Central memory CD8-positive, alpha-beta T cell (primary cell): ENCODE measurements around the gene BRINP3.

ENCODE experiments used
- ATAC-seq: fragments of 150-1000 bp; cut with Tn5 transposase; replicated peaks from 2 replicates; pipeline ENCODE4 v1.10.0; 2022; ENCODE audit warnings: mild to moderate bottlenecking, moderate FRiP score, moderate number of reproducible peaks; ENCODE audit not compliant: poor library complexity, severe bottlenecking; ENCODE audit errors: extremely low read depth
- DNase-seq, 2 donors: peaks; one replicate each; pipeline ENCODE4 v3.0.0; 2021; ENCODE audit warnings: low spot score in 2 of 2
- H3K27ac Mint-ChIP-seq: one replicate; pipeline ENCODE4 v1.8.0; 2022; ENCODE audit warnings: low read depth, mild to moderate bottlenecking, moderate library complexity, mixed read lengths
- H3K27me3 Mint-ChIP-seq: one replicate; pipeline ENCODE4 v1.8.0; 2022; ENCODE audit warnings: mixed read lengths
- H3K36me3 Mint-ChIP-seq: one replicate; pipeline ENCODE4 v1.8.0; 2022; ENCODE audit warnings: mild to moderate bottlenecking, moderate library complexity, mixed read lengths; ENCODE audit not compliant: insufficient read depth
- H3K4me1 Mint-ChIP-seq: one replicate; pipeline ENCODE4 v1.8.0; 2022; ENCODE audit warnings: mixed read lengths
- H3K4me3 Mint-ChIP-seq: one replicate; pipeline ENCODE4 v1.8.0; 2022; ENCODE audit warnings: mild to moderate bottlenecking, moderate library complexity, mixed read lengths
- H3K9me3 Mint-ChIP-seq: one replicate; pipeline ENCODE4 v1.8.0; 2022; ENCODE audit warnings: mixed read lengths

BRINP3 gene

DNA sequence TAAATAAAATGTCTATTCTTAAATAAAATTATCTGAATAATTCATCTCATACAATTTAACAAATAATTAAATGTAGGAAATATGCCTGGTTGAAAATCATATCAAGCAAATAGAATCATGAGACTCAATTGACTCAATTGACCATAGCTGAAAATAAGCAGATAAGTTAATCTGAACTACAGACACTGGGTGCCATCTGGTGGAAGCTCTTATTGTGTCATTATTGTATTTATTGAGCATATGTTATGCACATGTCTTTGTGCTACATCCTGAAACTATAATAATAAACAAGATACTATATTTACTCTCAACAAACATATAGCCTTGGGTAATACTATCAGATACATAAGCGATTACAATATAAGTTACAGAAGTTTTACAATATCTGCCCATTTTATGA lies 41.0 kb downstream of the BRINP3 start:
- H3K9me3 Mint-ChIP-seq: peaks cover 17% of the 10 kb centered on the region
- no peaks in the 10 kb centered on the region for H3K36me3 Mint-ChIP-seq
- H3K4me1 Mint-ChIP-seq: no peaks in the 10 kb centered on the region
- H3K4me3 Mint-ChIP-seq: no peak overlapping the region
- no peaks in the 10 kb centered on the region for H3K27me3 Mint-ChIP-seq
- no peak overlapping the region for H3K27ac Mint-ChIP-seq
- no peak for ATAC-seq
- DNase-seq: no peak

DNA sequence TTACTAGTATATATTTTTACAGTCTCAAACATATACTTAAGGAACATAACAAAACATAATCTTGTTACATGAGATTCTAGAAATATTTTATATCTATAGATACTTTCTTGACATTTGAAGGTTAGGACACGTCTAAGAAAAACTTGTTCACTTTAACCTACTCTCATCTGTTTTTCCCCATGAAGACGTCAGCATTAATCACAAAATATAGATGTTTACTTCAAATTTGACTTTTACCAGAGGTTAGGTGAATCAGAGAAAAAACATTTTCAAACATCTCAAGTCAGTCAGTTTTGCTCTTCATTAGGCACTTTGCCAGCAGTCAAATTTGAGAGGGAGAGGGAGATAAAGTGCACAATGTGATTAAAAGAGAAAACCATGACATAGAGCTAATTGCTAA lies 47.7 kb downstream of the BRINP3 start:
- ATAC-seq (no peak), DNase-seq (no peak)
- no peaks in the 10 kb centered on the region for H3K27me3 Mint-ChIP-seq
- H3K4me1 Mint-ChIP-seq: no peaks in the 10 kb centered on the region
- H3K27ac Mint-ChIP-seq: no peak overlapping the region
- H3K36me3 Mint-ChIP-seq: no peaks in the 10 kb centered on the region
- no peak overlapping the region for H3K4me3 Mint-ChIP-seq
- H3K9me3 Mint-ChIP-seq: peaks cover 14% of the 10 kb centered on the region

DNA sequence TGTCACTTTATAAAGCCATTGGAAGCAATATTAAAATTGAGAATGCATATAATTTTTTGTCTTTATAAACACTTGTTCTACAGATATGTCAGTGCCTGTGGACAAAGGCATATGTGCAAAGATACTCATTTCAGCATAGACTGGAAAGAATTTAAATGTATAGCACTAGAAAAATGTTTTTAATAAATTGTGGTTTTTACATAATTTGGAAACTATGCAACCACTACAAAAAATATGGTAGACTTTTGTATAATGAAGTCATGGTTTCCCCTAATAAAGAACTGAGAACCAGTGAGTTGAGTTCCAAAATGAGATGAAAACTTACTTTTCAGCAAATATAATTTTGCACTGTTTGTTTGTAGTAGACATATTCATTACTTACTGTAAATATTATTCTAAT lies 48.5 kb downstream of the BRINP3 start:
- Mint-ChIP-seq H3K27ac (no peak overlapping the region), H3K4me1 (no peaks in the 10 kb centered on the region)
- DNase-seq: no peak

DNA sequence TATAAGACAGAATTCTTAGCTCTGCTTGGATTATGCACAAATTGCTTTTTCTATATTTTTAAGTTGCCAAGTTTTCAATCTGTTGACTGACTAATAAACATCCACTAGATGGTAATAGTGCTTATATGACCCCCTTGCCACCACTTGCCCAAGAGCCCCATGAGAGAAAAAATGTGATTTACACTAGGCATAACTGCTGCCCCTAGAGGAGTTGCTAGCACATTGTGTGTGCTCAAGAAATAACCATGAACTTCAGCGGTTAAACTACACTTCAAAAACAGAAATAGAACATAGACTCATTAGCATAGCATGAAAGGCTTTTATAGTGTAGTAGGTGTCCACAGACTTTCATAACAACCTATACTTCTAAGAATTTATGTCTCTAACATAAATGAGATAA lies 61.4 kb downstream of the BRINP3 start:
- Mint-ChIP-seq H3K4me3 (no peak overlapping the region), H3K36me3 (no peaks in the 10 kb centered on the region), H3K9me3 (peaks cover 6% of the 10 kb centered on the region), H3K27ac (no peak overlapping the region), H3K27me3 (no peaks in the 10 kb centered on the region), H3K4me1 (no peaks in the 10 kb centered on the region)
- ATAC-seq (no peak), DNase-seq (no peak)

More for the DNA sequence above, 48.5 kb downstream of the BRINP3 start:
- ATAC-seq: no peak
- Mint-ChIP-seq H3K9me3 (peaks cover 19% of the 10 kb centered on the region), H3K36me3 (no peaks in the 10 kb centered on the region), H3K27me3 (no peaks in the 10 kb centered on the region), H3K4me3 (no peak overlapping the region)

DNA sequence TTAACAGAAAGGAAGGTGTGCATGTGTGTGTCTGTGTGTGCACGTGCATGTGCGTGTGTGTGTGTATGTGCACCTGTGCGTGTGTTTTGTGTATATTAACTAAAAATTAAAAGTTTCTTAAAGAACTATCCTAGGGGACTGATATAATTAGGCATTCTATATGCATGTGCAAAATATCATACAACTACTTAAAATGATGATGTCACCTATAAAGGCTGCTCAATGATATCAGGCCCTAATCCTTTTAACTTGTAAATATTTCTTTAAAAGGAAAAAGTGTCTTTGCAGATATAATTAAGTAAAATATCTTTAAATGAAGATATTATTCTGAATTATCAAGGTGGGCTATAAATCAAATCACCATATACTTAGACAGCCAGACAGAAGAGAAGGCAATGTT lies 64.5 kb downstream of the BRINP3 start:
- Mint-ChIP-seq H3K27me3 (no peaks in the 10 kb centered on the region), H3K9me3 (peaks cover 13% of the 10 kb centered on the region), H3K4me1 (no peaks in the 10 kb centered on the region), H3K27ac (no peak overlapping the region), H3K36me3 (no peaks in the 10 kb centered on the region), H3K4me3 (no peak overlapping the region)
- ATAC-seq: no peak
- DNase-seq: no peak

DNA sequence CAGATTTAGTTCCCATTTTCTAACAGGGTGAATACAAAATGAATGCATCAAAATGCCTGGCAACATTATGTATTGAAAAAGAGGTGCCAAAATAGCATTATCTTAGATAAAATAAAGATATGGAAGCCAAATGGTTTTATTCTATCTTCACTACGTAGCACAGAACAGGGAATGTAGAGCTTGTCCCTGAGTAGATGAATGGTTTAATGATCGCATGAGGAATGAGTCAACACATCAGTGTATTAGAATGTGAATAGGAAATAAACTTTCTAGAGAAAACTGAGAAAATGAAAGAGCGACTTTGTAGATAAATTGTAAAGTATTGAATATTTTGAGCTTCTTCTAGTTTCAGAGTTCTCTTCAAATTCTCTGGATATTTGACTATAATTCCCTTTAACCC lies 74.3 kb downstream of the BRINP3 start:
- ATAC-seq: no peak
- Mint-ChIP-seq H3K27me3 (no peaks in the 10 kb centered on the region), H3K4me1 (no peaks in the 10 kb centered on the region), H3K9me3 (peaks cover 11% of the 10 kb centered on the region), H3K4me3 (no peak overlapping the region), H3K27ac (no peak overlapping the region), H3K36me3 (no peaks in the 10 kb centered on the region)
- no peak for DNase-seq

DNA sequence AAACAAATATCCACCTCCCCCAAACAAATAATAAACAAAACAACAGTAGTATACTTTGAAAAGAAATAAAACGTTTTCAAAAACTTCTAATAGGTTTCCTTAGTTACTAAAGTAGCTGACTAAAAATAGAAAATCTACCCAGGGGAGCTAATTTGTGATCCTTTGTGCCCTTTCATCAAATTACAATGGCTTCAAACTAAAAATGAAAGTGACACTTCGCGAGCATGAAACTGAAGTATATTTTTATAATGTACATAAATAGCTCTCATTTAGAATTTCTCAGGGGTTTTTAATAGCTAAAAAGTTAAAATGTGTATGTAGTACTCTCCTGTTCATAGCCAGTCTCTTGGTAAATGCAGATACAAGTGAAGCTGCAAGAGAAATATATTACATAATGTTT lies 78.4 kb downstream of the BRINP3 start:
- ATAC-seq (no peak), DNase-seq (no peak)
- Mint-ChIP-seq H3K36me3 (no peaks in the 10 kb centered on the region), H3K9me3 (peaks cover 19% of the 10 kb centered on the region), H3K27ac (no peak overlapping the region), H3K4me1 (no peaks in the 10 kb centered on the region), H3K4me3 (no peak overlapping the region), H3K27me3 (no peaks in the 10 kb centered on the region)

DNA sequence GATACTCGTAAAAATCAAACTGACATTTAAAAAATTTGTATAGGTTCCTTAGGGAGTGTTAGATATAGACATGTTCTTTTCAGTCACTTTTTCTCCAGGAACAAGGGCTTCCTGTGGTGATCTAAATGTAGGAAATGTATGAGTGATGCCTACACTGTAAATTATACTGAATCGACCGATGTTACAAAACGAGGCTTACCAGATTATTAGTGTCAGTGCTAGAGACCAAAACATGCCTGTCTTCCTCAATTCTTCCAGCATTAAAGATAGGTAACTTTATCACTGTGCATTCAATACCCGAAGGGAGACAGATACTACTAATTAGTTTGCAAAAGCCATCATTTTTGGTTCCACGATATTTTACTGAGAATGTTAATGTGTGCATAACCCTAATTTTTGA lies 86.1 kb downstream of the BRINP3 start:
- no peaks in the 10 kb centered on the region for H3K36me3 Mint-ChIP-seq
- H3K4me1 Mint-ChIP-seq: no peaks in the 10 kb centered on the region
- no peak overlapping the region for H3K27ac Mint-ChIP-seq
- DNase-seq (no peak), ATAC-seq (no peak)
- no peaks in the 10 kb centered on the region for H3K27me3 Mint-ChIP-seq
- no peak overlapping the region for H3K4me3 Mint-ChIP-seq
- peaks cover 18% of the 10 kb centered on the region for H3K9me3 Mint-ChIP-seq

DNA sequence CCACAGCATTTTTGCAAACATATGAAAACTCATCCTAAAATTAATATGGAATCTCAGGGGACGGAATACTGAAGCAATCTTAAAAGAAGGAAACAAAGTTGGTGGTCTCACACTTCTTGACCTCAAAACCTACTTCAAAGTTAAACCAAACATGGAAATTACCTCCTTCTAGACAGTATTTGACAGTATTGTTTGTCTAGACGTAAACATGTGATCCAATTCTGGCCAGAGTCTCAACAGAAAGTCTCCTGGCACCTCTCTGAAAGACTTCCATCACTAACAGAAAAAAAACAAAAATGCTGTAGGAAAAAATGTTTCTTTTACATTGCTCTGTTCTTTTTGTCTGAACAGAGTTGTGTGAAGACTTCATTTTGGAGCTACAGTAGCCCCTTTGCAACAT lies 99.7 kb downstream of the BRINP3 start:
- Mint-ChIP-seq H3K4me1 (no peaks in the 10 kb centered on the region), H3K36me3 (peaks cover 2% of the 10 kb centered on the region), H3K27ac (no peak overlapping the region), H3K4me3 (no peak overlapping the region), H3K9me3 (peaks cover 22% of the 10 kb centered on the region), H3K27me3 (no peaks in the 10 kb centered on the region)
- ATAC-seq: no peak
- DNase-seq: no peak

DNA sequence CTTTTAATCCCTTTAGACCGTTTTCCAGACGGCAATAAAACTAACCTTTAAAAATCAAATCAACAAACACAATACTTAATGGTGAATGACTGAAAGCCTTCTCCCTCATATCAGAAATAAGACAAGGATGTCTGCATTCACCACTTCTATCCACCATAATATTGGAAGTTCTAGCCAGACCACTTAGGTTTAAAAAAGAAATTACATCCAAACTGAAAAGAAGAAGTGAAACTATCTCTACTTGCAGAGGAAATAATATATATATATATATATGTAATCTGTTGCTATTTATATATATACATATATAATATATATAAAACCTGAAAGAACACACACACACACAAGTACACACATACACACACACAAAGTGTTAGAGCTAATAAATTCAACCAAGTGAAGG lies 100.4 kb downstream of the BRINP3 start:
- peaks cover 2% of the 10 kb centered on the region for H3K36me3 Mint-ChIP-seq
- ATAC-seq (no peak), DNase-seq (no peak)
- H3K4me3 Mint-ChIP-seq: no peak overlapping the region
- H3K4me1 Mint-ChIP-seq: no peaks in the 10 kb centered on the region
- no peak overlapping the region for H3K27ac Mint-ChIP-seq
- H3K9me3 Mint-ChIP-seq: peaks cover 17% of the 10 kb centered on the region
- H3K27me3 Mint-ChIP-seq: no peaks in the 10 kb centered on the region

DNA sequence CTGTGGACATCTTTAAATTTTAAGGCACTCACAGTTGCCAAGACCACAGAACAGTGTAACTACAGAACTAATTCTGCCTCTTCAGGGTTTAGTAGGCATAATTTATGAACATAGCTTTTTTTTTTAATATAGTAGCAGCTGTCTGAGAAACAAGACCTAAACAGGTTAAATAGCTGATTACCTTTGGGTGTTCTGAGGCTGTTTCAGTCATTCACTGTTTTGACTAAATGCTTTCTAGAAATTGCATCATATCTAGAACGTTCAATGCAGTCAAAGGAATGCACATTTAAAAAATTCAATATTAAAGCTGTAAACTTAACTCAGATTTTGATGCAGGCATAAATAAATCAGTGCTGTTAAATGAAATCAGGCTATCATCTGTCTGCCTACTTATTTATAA lies 101.6 kb downstream of the BRINP3 start:
- no peak overlapping the region for H3K27ac Mint-ChIP-seq
- no peaks in the 10 kb centered on the region for H3K27me3 Mint-ChIP-seq
- no peak for ATAC-seq

DNA sequence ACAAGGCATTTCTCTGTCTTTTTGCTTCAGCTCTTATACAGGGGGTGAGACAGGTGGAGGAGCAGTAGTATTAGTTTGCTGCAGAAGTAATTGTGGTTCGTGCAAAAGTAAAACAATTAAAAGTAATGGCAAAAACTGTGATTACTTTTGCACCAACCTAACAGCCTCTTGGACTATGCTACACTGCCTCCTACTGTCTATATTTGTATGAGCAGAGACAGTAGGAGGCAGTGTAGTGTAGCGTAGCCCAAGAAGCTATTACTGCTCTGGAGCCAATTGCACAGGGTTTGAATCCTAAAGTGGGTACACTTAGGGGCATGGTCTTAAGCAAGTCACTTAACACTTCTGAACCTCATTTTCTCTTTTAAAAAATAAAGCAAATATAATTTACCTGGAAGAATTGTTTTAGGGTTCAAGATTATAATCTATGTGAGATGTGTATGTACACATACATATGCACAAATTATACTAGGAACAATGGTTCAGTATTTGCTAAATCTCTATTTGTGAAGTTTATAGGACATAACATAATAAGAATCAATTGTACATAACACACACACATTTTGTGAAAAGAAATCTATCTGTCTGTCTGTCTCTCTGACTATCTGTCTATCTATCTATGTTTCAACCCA lies 103.8 kb downstream of the BRINP3 start:
- Mint-ChIP-seq H3K9me3 (peaks cover 6% of the 10 kb centered on the region), H3K36me3 (no peaks in the 10 kb centered on the region), H3K27ac (no peak overlapping the region), H3K4me3 (no peak overlapping the region), H3K27me3 (no peaks in the 10 kb centered on the region), H3K4me1 (no peaks in the 10 kb centered on the region)
- ATAC-seq (no peak), DNase-seq (no peak)

More for the DNA sequence above, 101.6 kb downstream of the BRINP3 start:
- DNase-seq: no peak
- Mint-ChIP-seq H3K4me1 (no peaks in the 10 kb centered on the region), H3K9me3 (peaks cover 13% of the 10 kb centered on the region), H3K36me3 (peaks cover 2% of the 10 kb centered on the region), H3K4me3 (no peak overlapping the region)

DNA sequence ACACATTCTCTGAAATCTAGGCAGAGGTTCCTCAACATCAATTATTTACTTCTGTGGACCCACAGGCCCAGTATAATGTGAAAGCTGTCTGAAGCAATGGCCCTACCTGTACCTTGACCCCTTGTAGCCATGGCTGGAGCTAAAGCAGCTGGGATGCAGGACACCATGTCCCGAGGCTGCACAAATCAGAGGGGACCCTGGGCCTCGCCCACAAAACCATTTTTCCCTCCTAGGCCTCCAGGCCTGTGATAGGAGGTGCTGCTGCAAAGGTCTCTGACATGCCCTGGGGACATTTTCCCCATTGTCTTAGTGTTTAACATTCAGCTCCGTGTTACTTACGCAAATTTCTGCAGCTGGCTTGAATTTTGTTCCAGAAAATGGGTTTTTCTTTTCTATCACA lies 110.5 kb downstream of the BRINP3 start:
- no peak overlapping the region for H3K27ac Mint-ChIP-seq
- no peaks in the 10 kb centered on the region for H3K36me3 Mint-ChIP-seq

DNA sequence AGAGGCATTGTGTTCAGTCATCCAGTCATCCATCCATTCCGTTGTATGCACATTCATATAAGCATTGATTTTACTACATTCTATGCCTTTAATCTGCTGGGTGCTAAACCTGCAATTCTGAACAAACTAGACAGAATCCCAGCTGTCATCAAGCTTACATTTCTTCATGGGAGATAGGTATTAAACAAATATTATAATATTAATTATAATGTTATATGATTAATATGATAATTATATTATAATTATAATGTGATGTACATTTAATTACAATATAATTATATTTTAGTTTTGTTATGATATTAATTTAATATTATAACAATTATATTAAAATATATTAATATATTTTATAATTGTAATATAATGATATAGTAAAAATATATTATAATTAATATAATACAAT lies 112.4 kb downstream of the BRINP3 start:
- no peaks in the 10 kb centered on the region for H3K36me3 Mint-ChIP-seq
- H3K27ac Mint-ChIP-seq: no peak overlapping the region
- peaks cover 25% of the 10 kb centered on the region for H3K9me3 Mint-ChIP-seq
- ATAC-seq (no peak), DNase-seq (no peak)
- H3K4me1 Mint-ChIP-seq: no peaks in the 10 kb centered on the region
- H3K27me3 Mint-ChIP-seq: no peaks in the 10 kb centered on the region
- no peak overlapping the region for H3K4me3 Mint-ChIP-seq

More for the DNA sequence above, 110.5 kb downstream of the BRINP3 start:
- Mint-ChIP-seq H3K9me3 (peaks cover 18% of the 10 kb centered on the region), H3K4me3 (no peak overlapping the region), H3K4me1 (no peaks in the 10 kb centered on the region), H3K27me3 (no peaks in the 10 kb centered on the region)
- DNase-seq (no peak), ATAC-seq (no peak)
